CD4-positive, alpha-beta T cell treated with Interleukin-15 for 1 hour (primary cell): ENCODE data around the gene ZNF385C.

Experiments
- DNase-seq: peaks from one replicate; pipeline ENCODE4 v3.0.0-alpha.2; 2020

The ZNF385C gene

GRCh38 chr17:42106009-42106408, 7.7 kb upstream of the ZNF385C start:
- DNase-seq: no peak

GRCh38 chr17:42104264-42104663, 6.0 kb upstream of the ZNF385C start:
- no peak for DNase-seq

- no peak for DNase-seq
These were observed 5.1 kb upstream of the ZNF385C start for GRCh38 chr17:42103221-42103954.

DNA sequence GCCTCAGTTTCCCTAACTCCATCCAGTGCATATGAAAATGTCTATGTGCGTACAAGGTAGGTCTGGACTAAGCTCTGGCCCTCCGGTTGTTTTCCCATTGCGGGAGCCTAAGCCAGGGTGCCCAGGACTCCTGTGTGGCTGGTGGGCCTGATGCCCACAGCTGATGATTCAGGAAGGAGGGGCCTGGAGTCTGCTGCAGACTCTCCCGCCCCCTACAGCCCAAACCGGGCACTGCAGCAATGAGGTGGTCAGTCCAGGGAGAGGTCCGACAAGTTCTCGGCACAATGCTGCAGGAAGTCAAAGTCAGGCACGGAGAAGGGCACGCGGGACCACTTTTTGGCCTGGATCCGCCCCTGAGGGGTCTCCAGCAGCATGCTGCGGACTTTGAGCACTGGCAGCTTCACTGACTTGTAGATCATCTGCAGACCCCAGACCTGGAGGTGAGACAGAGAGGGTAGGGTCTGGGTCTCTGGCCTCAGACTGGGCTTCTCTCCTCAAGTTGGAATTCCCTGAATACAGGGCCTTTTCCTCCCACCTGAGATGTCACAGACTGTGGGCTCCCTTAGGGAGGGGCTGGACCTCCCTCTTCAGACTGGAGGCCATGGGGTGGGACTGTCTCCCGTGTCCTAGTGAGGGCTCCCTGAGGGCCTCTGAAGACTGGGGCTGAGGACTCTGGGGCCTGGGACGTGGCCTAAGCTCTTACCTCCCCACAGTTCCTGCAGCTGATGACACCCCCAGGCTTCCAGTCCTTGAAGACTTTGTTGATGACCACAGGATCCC, 3.4 kb upstream of the ZNF385C start:
- peak; percentile 56 for DNase-seq

DNA sequence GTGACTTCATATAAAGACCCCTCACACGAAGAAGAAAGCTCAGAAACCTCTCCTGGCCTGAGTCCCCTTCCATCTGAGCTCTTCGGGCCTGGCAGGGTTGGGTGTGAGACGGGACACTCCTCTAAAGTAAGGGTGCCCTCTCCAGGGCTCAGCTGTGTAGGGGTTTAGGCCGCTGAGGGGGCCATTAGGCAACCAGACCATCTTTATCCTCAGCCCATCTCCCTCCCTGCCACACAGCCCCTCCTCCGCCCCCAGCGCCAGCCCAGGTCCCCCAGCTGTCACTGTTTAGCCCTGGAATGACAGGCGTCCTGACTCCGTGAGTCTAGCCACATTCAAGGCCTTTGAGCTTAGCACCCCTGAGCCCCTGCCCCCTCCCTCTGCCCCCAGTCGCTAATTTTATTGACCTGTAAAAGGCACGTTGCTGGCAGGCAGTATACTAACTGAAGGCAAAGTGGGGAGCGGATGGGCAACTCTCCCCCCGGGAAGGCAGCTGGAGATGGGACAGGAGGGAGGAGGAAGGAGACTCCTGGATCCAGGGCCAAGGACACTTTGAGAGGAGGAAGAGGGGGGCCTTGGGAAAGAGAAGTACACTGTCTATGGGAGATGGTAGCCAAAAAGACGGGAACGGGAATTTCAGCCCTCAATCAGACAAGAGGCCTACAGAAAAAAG, 592 bp upstream of the ZNF385C start:
- DNase-seq: no peak

DNA sequence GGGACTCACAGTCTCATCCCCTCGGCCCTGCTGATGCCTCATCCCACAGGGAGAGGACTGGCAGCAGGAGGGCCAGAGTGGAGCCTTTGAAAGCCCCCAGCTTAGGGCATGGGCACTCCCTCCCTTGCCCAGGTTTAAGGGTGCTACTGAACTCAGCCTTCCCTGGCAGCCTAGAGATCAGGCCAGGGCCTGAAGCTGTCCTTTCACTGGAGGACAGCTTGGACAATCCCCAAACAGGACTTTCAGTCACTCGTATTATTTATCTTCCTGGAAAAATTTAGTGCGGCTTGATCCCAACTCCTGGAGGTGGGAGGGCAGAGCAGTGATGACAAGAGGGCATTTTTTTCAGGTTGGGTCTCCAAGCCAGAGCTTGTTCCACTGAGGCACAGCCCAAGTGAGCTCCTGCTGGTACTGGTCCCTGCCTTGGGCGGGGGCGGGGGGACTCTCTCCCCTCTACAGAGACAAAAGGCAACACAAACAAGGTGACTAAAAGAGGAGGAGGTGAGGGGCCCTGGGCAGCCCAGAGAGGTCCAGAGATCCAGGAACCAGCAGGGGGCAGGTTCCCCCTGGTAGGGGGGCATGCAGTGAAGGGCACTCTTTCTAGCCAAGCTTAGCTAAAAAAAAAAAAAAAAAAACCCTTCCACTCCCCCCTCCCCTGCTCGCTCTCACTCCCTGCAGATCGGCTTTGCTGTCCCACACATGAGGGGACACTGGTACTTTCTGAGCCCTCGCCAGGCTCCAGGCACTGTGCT, 1.7 kb downstream of the ZNF385C start:
- no peak for DNase-seq

- DNase-seq: no peak
These were observed 3.8 kb downstream of the ZNF385C start for GRCh38 chr17:42094375-42095069.

DNA sequence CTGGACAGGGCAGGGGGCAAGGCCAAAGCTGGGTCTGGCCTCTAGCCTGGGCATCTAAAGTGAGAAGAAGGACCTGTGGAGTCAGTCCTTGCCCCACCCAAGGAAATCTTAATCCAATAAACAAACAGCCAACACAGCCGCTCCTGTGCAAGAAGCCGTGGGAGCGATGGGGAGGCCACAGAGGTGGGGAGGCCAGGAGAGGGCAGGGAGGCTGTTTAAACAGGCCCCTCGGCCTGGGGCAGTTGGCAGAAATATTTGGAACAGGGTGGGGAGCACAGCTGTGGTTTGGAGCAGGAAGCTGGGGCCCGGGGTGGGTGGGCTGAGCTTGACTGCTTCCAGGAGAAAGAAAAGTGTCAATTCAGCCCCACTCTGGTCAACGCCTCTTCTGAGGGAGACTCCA, 5.3 kb downstream of the ZNF385C start:
- DNase-seq: no peak

- no peak for DNase-seq
These were observed 7.1 kb downstream of the ZNF385C start for GRCh38 chr17:42090964-42091790.

- no peak for DNase-seq
These were observed 9.5 kb downstream of the ZNF385C start for GRCh38 chr17:42088736-42089135.

DNA sequence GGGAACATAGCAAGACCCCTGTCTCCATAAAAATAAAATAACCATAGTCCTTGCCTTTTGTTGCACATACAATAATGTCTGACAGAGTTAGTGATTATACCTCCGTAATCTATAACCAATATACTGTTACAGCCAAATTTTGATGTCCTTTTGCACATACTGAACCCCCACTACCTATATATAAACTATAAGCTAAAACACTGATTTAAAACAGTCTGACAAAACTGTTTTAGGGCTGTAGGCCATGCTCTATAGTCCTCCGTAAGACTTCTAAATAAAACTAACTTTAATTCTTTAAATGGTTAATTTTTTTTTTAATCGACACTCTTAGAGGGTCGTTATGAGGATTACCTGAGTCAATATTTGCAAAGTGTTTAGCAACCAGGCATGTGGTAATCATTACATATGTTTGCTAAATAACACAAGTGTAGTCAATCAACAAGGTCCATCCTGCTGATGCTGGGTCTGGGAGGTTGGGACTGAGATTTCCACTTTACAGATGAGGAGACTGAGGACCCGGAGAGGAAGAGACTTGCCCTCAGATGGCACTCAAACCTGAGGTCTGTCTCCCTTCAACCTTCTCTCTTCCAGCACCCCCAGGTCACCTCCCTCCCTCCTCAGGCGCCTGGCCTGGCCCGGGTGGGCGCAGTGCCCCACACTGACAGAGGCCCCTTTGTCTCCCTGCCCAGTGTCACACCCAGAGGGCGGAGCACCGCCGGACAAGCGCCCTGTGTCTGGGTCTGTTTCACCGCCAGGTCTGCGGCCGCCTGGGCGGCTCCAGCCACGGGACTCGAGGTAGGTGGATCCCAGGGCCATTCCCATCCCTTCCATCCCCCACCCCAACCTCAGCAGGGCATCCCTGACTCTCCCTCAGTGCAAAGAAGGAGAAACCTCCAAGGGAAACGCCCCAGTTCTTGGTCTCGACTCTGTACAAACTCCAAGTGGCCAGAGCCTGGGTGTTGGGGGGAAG, 10.3 kb downstream of the ZNF385C start:
- no peak for DNase-seq

GRCh38 chr17:42087042-42087701, 11.1 kb downstream of the ZNF385C start:
- no peak for DNase-seq

DNA sequence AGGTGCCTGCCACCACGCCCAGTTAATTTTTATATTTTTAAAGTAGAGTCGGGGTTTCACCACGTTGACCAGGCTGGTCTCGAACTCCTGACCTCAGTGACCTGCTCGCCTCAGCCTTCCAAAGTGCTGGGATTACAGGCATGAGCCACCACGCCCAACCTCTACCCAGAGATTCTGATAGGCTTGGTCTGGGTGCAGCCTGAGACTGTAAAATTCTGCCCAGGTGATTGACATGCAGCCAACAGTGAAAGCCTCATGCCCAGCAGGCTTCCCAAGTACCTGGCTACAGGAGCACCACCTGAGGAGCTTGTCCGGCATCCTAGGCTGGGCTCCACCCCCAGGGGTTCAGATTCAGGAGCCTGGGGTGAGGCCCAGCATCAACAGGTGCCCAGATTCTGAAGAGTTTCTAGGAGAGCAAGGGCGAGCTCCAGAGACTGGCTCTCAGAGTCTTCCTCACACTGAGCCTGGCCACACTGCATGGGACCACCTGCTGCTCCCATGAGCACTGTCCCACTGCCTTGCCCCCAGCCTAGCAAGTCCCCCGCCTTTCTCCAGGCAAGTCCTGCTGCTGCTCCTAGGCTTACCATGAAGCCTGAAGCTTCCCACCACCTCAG, 16.6 kb downstream of the ZNF385C start:
- no peak for DNase-seq

GRCh38 chr17:42079541-42079940, 18.7 kb downstream of the ZNF385C start:
- DNase-seq: no peak

DNA sequence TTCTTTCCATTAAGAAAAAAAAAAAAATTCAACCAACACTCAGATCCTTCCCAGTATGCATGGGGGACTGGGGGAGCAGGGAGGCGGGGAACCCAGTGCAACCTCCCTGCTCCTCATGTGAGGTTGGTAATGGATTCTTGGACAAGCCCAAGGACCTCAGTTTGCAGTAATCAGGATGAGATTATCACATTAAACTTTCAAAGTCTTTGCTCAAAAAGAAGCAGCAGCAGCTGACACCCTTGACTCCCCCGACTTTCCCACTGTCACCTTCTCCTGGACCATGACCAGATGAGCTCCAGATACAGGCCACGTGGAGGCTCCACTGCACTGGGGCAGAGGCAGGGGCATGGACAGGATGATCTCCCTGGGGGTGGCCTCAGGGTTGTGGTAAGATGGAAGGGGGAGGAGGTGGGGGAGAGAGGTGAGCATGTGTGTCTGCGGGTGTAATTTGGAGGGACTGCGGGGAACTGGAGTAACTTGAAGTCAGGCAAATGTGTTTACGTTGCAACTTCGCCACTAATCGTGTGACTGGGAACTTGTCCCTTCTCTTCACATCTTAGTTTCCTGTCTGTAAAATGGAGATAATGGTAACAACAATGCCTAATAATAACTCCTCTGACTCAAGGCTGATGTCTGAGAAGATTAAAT, 19.8 kb downstream of the ZNF385C start:
- DNase-seq: no peak

GRCh38 chr17:42077755-42078154, 20.5 kb downstream of the ZNF385C start:
- no peak for DNase-seq

DNA sequence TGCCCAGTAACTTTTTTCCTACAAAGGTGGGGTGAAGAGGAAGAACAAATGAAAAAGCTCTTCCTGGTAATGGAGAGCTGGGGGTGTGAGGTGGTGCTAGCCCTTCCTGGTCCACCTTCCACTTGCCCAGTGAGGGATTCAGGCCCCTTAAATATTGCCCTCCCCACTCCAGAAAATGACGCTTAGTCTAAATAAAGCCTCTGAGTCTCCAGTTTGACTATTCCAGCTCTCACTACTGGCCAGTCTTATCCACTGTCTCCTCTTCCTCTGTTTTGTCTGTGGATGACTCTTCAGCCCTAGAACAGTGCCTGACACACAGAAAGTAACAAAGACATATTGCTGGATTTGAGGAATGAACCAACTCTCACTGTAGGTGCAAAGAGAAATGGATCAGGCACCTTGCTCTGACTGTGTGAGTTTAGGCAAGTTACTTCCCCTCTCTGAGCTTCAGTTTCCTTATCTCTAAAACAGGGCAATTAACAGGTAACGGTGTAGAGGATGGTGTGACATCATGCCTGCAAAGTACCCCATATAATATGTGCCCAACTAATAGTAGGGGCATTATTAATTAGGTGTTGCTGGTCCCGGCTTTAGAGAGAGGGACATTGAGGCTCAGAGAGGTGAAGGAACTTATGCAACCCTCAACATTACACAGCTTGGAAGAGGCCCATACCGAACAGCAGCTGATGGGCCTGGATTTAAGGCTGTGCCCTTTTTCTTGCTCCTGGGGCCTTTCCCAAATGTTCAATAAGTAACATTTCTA, 21.3 kb downstream of the ZNF385C start:
- no peak for DNase-seq

DNA sequence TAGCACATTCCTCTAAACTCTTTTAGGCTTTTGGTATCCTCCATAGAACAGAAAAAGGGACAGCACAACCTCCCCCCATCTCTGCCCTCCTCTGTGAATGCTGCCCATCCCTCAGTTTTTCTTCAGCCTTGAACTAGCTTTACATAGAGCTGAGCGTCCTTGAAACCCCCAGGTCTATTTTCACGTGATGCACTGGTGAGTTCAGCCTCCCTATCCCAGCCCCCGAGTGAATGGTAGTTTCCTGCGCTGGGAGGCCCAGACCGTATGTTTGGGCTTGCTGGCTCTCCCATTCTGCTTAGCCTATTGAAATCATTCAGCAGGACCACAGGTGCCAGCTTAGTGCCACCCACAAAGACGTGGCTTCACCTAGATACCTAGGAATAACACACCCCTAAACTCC, 22.5 kb downstream of the ZNF385C start:
- DNase-seq: no peak
